Fibroblast of mammary gland (primary cell): ENCODE results near the gene MAP3K8.
A peak's percentile ranks its signal among the peaks of the same experiment; 100 is the strongest.

Experiments used
- DNase-seq: peaks from one replicate; pipeline ENCODE4 v3.0.0-alpha.2; 2010; ENCODE audit warnings: low read depth
- H3K4me3 ChIP-seq: 2 replicates; pipeline ENCODE4 v1.5.1; 2011; ENCODE audit warnings: low read depth, mild to moderate bottlenecking, low read length, moderate library complexity; ENCODE audit not compliant: control insufficient read depth
- TF ChIP-seq, protein P1 (sequence below): conservative IDR thresholded peaks from 2 replicates; pipeline ENCODE4 v1.5.1; 2011; ENCODE audit warnings: low read depth, low read length, inconsistent platforms; ENCODE audit not compliant: control insufficient read depth, insufficient read depth

Gene MAP3K8

DNA sequence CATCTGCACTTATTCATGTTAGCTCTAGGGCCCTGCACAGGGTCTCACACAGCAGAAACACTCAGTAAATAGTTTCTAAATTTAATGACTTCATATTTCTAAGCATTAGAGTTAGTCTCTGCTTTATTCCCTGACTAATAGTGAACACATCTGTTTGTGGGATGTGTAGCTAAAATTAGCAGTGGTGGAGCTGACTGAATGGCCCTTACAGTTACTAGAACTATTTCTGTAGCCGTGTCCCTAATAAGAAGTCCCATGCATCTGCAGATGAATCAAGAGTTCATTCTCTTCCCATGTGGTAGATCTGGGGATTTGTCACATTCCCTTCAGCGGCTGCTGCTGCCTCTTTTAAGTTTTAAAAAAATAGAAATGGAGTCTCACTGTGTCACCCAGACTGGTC is 11.7 kb downstream of the MAP3K8 start:
- TF ChIP-seq, protein P1, sequence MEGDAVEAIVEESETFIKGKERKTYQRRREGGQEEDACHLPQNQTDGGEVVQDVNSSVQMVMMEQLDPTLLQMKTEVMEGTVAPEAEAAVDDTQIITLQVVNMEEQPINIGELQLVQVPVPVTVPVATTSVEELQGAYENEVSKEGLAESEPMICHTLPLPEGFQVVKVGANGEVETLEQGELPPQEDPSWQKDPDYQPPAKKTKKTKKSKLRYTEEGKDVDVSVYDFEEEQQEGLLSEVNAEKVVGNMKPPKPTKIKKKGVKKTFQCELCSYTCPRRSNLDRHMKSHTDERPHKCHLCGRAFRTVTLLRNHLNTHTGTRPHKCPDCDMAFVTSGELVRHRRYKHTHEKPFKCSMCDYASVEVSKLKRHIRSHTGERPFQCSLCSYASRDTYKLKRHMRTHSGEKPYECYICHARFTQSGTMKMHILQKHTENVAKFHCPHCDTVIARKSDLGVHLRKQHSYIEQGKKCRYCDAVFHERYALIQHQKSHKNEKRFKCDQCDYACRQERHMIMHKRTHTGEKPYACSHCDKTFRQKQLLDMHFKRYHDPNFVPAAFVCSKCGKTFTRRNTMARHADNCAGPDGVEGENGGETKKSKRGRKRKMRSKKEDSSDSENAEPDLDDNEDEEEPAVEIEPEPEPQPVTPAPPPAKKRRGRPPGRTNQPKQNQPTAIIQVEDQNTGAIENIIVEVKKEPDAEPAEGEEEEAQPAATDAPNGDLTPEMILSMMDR: no peak
- DNase-seq: peak; percentile 95
- H3K4me3 ChIP-seq: no peak overlapping the region

DNA sequence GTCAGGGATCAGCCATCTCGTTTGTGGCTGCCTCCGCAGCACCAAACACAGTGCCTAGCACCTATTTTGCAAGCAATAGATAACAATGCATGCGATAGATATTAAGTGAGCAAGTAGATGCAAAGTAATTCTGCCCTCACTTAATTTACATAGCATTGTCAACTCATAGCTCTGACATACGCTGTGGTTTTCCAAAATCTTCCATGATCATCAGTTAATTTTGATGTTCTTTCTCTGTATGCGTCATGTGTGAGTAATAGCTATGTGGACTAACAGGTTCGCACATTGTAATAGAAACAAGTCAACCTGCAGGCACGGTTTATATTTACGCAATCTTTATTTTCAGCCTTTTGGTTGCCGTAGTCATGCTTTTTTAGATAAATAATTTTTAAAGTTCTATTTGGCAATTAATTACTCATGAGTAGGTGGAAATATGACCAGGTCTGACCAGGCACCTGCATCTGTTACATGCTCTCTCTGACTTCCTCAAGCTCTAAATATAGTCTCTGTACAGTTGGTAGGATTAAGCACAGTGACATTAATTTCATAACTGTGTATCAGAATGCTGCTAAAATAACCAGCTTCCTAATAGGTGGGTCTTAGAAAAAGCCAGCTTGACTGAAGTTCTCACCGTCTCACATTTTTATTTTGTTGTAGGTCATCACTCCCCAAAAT is 13.3 kb downstream of the MAP3K8 start:
- DNase-seq: peak; percentile 99
- TF ChIP-seq, protein P1: no peak
- H3K4me3 ChIP-seq: no peak overlapping the region

DNA sequence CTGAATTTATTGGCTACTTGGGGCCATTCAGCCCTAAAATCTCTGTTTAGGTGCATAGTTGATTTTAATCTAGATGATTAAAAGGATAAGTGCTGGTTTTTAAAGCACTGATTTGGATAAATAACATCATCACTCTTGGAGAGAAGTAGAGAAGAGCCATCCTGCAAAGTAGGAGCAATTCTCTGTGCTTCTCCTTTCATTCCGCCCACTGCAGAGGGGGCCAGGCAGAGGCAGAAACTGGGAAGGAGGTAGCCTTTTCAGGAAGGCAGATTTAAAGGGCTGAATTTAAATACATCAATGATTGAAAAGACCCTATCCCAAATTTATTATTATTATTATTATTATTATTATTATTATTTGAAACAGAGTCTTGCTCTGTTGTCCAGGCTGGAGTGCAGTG is 14.1 kb downstream of the MAP3K8 start:
- DNase-seq: no peak
- TF ChIP-seq, protein P1: no peak
- H3K4me3 ChIP-seq: no peak overlapping the region

DNA sequence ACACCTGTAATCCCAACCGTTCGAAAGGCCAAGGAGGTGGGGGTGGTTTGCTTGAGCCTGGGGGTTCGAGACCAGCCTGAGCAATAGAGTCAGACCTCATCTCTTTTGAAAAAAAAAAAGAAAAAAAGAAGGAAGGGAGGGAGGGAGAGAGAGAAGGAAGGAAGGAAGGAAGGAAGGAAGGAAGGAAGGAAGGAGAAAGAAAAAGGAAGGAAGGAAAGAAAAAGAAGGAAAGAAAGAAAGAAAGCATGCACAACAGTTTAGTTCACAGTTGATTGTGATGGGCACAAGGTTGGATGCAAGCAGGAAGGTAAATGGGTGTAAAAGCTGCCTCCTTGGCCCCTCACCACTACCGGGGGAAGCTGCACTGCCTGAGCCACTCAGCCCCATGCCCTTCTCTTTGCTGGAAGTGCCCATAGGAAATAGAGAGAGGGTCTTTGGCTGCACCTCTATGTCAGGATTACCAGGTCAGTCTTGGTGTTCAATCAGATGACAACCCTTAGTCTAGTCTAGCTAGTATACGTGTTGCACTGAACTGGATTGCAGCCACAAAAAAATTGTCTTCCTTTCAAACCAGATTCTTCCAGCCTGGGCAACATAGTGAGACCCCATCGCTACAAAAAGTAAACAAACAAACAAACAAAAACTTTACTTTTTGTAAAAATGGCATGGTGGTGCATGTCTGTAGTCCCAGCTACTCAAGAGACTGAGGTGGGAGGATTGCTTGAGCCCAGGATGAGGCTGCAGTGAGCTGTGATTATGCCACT is 20.0 kb downstream of the MAP3K8 start:
- TF ChIP-seq, protein P1: no peak
- no peak overlapping the region for H3K4me3 ChIP-seq
- no peak for DNase-seq

DNA sequence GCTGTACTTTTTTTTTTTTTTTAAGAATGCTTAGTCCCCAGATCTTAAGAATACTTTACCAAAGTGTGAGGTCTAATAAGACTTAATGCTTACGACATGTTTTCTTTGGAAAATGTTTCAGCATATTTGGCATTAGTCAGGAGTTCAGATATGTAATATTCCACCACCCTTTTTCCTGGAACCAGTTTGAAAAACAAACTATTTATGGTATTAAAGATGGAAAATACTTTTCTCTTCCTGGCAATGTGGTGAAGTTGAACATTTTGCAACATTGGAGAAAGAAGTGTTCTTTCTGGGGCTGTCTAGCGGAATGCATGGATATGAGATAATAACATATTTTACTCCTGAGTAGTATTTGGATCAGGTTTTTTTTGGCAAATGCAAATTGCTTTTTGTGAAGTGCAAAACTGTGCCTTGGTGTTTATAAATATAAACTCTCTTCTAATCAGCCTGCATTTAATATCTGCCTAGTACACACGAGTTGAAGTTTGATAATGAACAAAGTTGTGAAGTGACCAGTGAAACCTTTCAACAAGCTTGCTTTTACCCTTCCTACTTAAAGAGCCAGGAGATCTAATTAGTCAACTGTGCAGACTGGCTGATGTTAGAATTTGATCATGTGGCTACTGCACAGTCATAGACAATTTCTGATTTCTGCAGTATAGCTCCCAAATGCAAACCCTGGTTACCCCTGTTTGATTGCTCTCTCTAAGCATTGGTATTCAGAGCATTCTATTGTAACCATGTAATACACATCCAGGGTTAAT is 20.9 kb downstream of the MAP3K8 start:
- DNase-seq: peak; percentile 95
- no peak overlapping the region for H3K4me3 ChIP-seq
- TF ChIP-seq, protein P1: no peak

DNA sequence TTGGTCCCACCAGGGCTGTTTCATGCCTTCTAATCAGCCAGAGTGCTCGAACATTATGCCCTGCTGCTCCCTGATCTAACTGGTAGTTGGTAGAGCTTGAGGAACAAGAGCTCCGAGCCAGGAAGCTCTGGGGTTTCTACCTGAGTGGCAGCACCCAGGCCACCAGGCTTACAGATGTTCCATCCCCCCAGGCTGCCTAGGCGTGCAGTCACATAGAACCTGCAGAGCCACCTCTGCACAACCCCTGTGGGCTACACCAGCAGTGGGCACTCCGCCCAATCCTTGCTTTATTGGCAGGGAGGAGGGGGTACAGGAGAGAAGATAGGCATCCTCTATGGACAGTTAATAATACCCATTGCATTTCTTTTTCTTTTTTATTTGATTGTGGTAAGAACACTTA is 21.8 kb downstream of the MAP3K8 start:
- H3K4me3 ChIP-seq: no peak overlapping the region
- TF ChIP-seq, protein P1: no peak
- DNase-seq: no peak
